Right lobe of liver (tissue), 4 donors: ENCODE results near the gene CLDN22.

Experiments
- CTCF ChIP-seq, 4 donors: fragments of 200-600 bp in 3 of 4; fragments of 450-650 bp in 1 of 4; IDR thresholded peaks; one replicate each; pipeline versions ENCODE4 v1.5.1 to v1.8.0; 2016 to 2022; ENCODE audit warnings: antibody characterized with exemption in 4 of 4, mild to moderate bottlenecking in 2 of 4
- POLR2A ChIP-seq: fragments of 450-650 bp; IDR thresholded peaks from one replicate; pipeline ENCODE4 v1.6.1; 2017; ENCODE audit warnings: antibody characterized with exemption, mild to moderate bottlenecking
- donor health status: DM: no; HTN: no; CAD: no.
- donor health status: DM: no; HTN: no; CAD: no.
- donor health status: DM: no; HTN: yes; CAD: no.

GRCh38 chr4:183303301-183303700 lies 16.8 kb downstream of the CLDN22 start:
- TF ChIP-seq CTCF (IDR thresholded peaks at IDR 0.05) (no peak), POLR2A (no peak)
